SJSA1 (cell line): ENCODE results near the gene CRYGN. TPM values are rescaled to one million over a fixed set of nuclear protein-coding genes. Genes with fewer than 3 reads are reported as not detected.

Experiments
- DNase-seq, 2 experiments: peaks; one replicate each; pipeline ENCODE4 v3.0.0-alpha.2; 2015 to 2020; ENCODE audit warnings: low spot score in 2 of 2, low read depth in 1 of 2
- H3K27ac ChIP-seq: fragments of 250-450 bp; sonication (Bioruptor Pico); 2 replicates; pipeline ENCODE4 v1.5.1; 2020; ENCODE audit warnings: mild to moderate bottlenecking, moderate library complexity
- H3K27me3 ChIP-seq: fragments of 250-450 bp; sonication (Bioruptor Pico); replicated peaks from 2 replicates; pipeline ENCODE4 v1.5.1; 2020; ENCODE audit warnings: mild to moderate bottlenecking, moderate library complexity
- H3K36me3 ChIP-seq: fragments of 250-450 bp; sonication (Bioruptor Pico); 2 replicates; pipeline ENCODE4 v1.5.1; 2020; ENCODE audit warnings: mild to moderate bottlenecking
- H3K4me1 ChIP-seq: fragments of 250-450 bp; sonication (Bioruptor Pico); replicated peaks from 2 replicates; pipeline ENCODE4 v1.6.1; 2021; ENCODE audit warnings: mild to moderate bottlenecking
- H3K4me3 ChIP-seq: fragments of 250-450 bp; sonication (Bioruptor Pico); 2 replicates; pipeline ENCODE4 v1.5.1; 2020; ENCODE audit warnings: mild to moderate bottlenecking
- H3K9me3 ChIP-seq: fragments of 250-450 bp; sonication (Bioruptor Pico); replicated peaks from 2 replicates; pipeline ENCODE4 v1.5.1; 2020; ENCODE audit warnings: mild to moderate bottlenecking
- total RNA-seq: library from RNA; depleted of rRNA; stranded (reverse); fragments of >200 nt; shearing (Covaris generic); gene quantifications from 2 replicates; pipeline ENCODE4 v1.2.3, GENCODE V29; 2014

Gene CRYGN
- total RNA-seq, 1 experiment from 2014 or later = not detected

GRCh38 chr7:151440799-151441445 lies 981 bp upstream of the CRYGN start:
- no peak for DNase-seq
- Histone ChIP-seq H3K27ac (no peak overlapping the region), H3K9me3 (no peaks in the 10 kb centered on the region), H3K4me3 (no peak overlapping the region), H3K4me1 (no peaks in the 10 kb centered on the region), H3K27me3 (no peaks in the 10 kb centered on the region), H3K36me3 (no peaks in the 10 kb centered on the region)

- Histone ChIP-seq H3K27ac (no peak overlapping the region), H3K9me3 (no peaks in the 10 kb centered on the region), H3K27me3 (no peaks in the 10 kb centered on the region), H3K4me1 (no peaks in the 10 kb centered on the region), H3K36me3 (no peaks in the 10 kb centered on the region), H3K4me3 (no peak overlapping the region)
- no peak for DNase-seq
Measured at GRCh38 chr7:151438864-151439601, 908 bp downstream of the CRYGN start.

- H3K9me3 ChIP-seq = no peaks in the 10 kb centered on the region
- H3K4me1 ChIP-seq = no peaks in the 10 kb centered on the region
- H3K36me3 ChIP-seq = no peaks in the 10 kb centered on the region
- no peak for DNase-seq
- H3K27ac ChIP-seq = no peak overlapping the region
- no peak overlapping the region for H3K4me3 ChIP-seq
- no peaks in the 10 kb centered on the region for H3K27me3 ChIP-seq
Measured at GRCh38 chr7:151437866-151438516, 1.9 kb downstream of the CRYGN start.

- H3K36me3 ChIP-seq = no peaks in the 10 kb centered on the region
- no peak for DNase-seq
- H3K27me3 ChIP-seq = no peaks in the 10 kb centered on the region
- no peaks in the 10 kb centered on the region for H3K9me3 ChIP-seq
- H3K4me1 ChIP-seq = no peaks in the 10 kb centered on the region
- no peak overlapping the region for H3K27ac ChIP-seq
- H3K4me3 ChIP-seq = no peak overlapping the region
Measured at GRCh38 chr7:151437159-151437553, 2.8 kb downstream of the CRYGN start.

GRCh38 chr7:151436446-151437158 lies 3.3 kb downstream of the CRYGN start:
- H3K4me1 ChIP-seq = no peaks in the 10 kb centered on the region
- DNase-seq = no peak
- no peak overlapping the region for H3K4me3 ChIP-seq
- no peaks in the 10 kb centered on the region for H3K9me3 ChIP-seq
- H3K27me3 ChIP-seq = no peaks in the 10 kb centered on the region
- no peaks in the 10 kb centered on the region for H3K36me3 ChIP-seq
- no peak overlapping the region for H3K27ac ChIP-seq

GRCh38 chr7:151435971-151436370 lies 4.0 kb downstream of the CRYGN start:
- Histone ChIP-seq H3K27me3 (no peaks in the 10 kb centered on the region), H3K4me3 (no peak overlapping the region), H3K9me3 (no peaks in the 10 kb centered on the region), H3K4me1 (no peaks in the 10 kb centered on the region), H3K27ac (no peak overlapping the region), H3K36me3 (no peaks in the 10 kb centered on the region)
- DNase-seq = no peak

GRCh38 chr7:151435103-151435916 lies 4.6 kb downstream of the CRYGN start:
- H3K4me1 ChIP-seq = no peaks in the 10 kb centered on the region
- no peak overlapping the region for H3K4me3 ChIP-seq
- no peak for DNase-seq
- no peaks in the 10 kb centered on the region for H3K27me3 ChIP-seq
- no peaks in the 10 kb centered on the region for H3K36me3 ChIP-seq
- H3K27ac ChIP-seq = no peak overlapping the region
- no peaks in the 10 kb centered on the region for H3K9me3 ChIP-seq

GRCh38 chr7:151434549-151434948 lies 5.4 kb downstream of the CRYGN start:
- Histone ChIP-seq H3K4me1 (peaks cover 7% of the 10 kb centered on the region), H3K36me3 (no peaks in the 10 kb centered on the region), H3K27me3 (no peaks in the 10 kb centered on the region)

GRCh38 chr7:151433721-151434400 lies 6.1 kb downstream of the CRYGN start:
- peaks cover 14% of the 10 kb centered on the region for H3K4me1 ChIP-seq
- H3K36me3 ChIP-seq = no peaks in the 10 kb centered on the region
- H3K27ac ChIP-seq = no peak overlapping the region
- DNase-seq = no peak
- H3K9me3 ChIP-seq = no peaks in the 10 kb centered on the region
- H3K4me3 ChIP-seq = no peak overlapping the region
- no peaks in the 10 kb centered on the region for H3K27me3 ChIP-seq

More at GRCh38 chr7:151434549-151434948, 5.4 kb downstream of the CRYGN start:
- Histone ChIP-seq H3K27ac (no peak overlapping the region), H3K9me3 (no peaks in the 10 kb centered on the region), H3K4me3 (no peak overlapping the region)
- no peak for DNase-seq

GRCh38 chr7:151432658-151433521 lies 7.1 kb downstream of the CRYGN start:
- no peaks in the 10 kb centered on the region for H3K27me3 ChIP-seq
- no peak overlapping the region for H3K4me3 ChIP-seq
- no peaks in the 10 kb centered on the region for H3K36me3 ChIP-seq
- H3K9me3 ChIP-seq = no peaks in the 10 kb centered on the region
- no peak for DNase-seq
- H3K4me1 ChIP-seq = peaks cover 23% of the 10 kb centered on the region
- no peak overlapping the region for H3K27ac ChIP-seq

- H3K27ac ChIP-seq = no peak overlapping the region
- H3K9me3 ChIP-seq = no peaks in the 10 kb centered on the region
- H3K36me3 ChIP-seq = no peaks in the 10 kb centered on the region
Measured at GRCh38 chr7:151431768-151432311, 8.1 kb downstream of the CRYGN start.

GRCh38 chr7:151431281-151431767 lies 8.6 kb downstream of the CRYGN start:
- no peak for DNase-seq
- no peak overlapping the region for H3K4me3 ChIP-seq
- no peaks in the 10 kb centered on the region for H3K36me3 ChIP-seq

More at GRCh38 chr7:151431768-151432311, 8.1 kb downstream of the CRYGN start:
- Histone ChIP-seq H3K4me1 (peaks cover 34% of the 10 kb centered on the region), H3K27me3 (no peaks in the 10 kb centered on the region), H3K4me3 (no peak overlapping the region)
- DNase-seq = no peak

More at GRCh38 chr7:151431281-151431767, 8.6 kb downstream of the CRYGN start:
- Histone ChIP-seq H3K27me3 (no peaks in the 10 kb centered on the region), H3K4me1 (peaks cover 39% of the 10 kb centered on the region), H3K9me3 (no peaks in the 10 kb centered on the region), H3K27ac (no peak overlapping the region)
